Measurements from ENCODE around the gene AFMID. TPM values are rescaled to one million over a fixed set of nuclear protein-coding genes. Genes with fewer than 3 reads are reported as not detected.

The AFMID gene
- total and polyA plus RNA-seq, 2 donors (not counting 3 experiments of a cell fraction or from before 2014, with no cell fraction given): 33.5 to 42.9 TPM

DNA sequence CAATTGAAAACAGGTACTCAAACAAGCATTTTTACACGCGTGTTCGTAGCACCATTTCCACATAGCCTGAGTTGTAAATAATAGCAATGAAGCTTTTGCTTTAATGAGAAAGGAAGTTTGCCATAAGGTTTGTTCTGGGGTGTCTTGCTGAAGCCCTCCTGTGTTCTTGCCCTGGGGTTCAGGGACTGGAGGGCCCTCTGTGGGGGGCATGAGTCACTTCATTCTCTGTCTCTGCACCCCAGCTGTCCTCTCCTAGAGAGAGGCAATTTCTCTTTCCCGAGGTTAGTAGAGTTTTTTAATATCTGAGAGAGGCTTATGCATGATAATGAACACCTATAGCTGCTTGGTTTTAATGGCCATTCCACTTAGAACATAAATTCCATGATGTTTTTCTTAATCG is 9.6 kb downstream of the AFMID start:
- H3K9ac ChIP-seq (replicated peaks; ENCODE audit: extremely low read depth, insufficient read depth, low read length): no peak overlapping the region
- no peak for DNase-seq (ENCODE audit: low read depth, low spot score)
- H3K27ac ChIP-seq (ENCODE audit: insufficient read depth, low read depth, low read length): no peak overlapping the region
- no peaks in the 10 kb centered on the region for H3K9me1 ChIP-seq (replicated peaks; ENCODE audit: control insufficient read depth, extremely low read depth, insufficient read depth, low read length)
- no peaks in the 10 kb centered on the region for H3K27me3 ChIP-seq (ENCODE audit: control insufficient read depth in 2 of 2, insufficient read depth in 2 of 2, low read length in 2 of 2)
- no peak overlapping the region for H3K4me3 ChIP-seq (replicated peaks in 1 of 3; ENCODE audit: insufficient read depth in 1 of 3, low read depth in 1 of 3, low read length in 3 of 3)
- TF ChIP-seq POLR2AphosphoS5 (IDR thresholded peaks at IDR 0.05; ENCODE audit: insufficient read depth, low read depth, low read length) (no peak), JUN (IDR thresholded peaks at IDR 0.05; ENCODE audit: borderline replicate concordance, insufficient read depth, insufficient read length, low read depth) (no peak), EZH2 (IDR thresholded peaks at IDR 0.05; ENCODE audit: borderline replicate concordance, low read depth, low read length, severe bottlenecking) (no peak), FOS (IDR thresholded peaks at IDR 0.05; ENCODE audit: borderline replicate concordance, insufficient read depth, low read length) (no peak), MAX (IDR thresholded peaks at IDR 0.05; ENCODE audit: insufficient read depth, insufficient read length) (no peak), MYC (IDR thresholded peaks at IDR 0.05; ENCODE audit: low read depth, low read length) (no peak), POLR2A (IDR thresholded peaks at IDR 0.05; ENCODE audit: low read depth, low read length) (no peak), GATA2 (IDR thresholded peaks at IDR 0.05; ENCODE audit: insufficient read depth, insufficient read length, low read depth, low read length) (no peak)
- TF ChIP-seq, protein P1, sequence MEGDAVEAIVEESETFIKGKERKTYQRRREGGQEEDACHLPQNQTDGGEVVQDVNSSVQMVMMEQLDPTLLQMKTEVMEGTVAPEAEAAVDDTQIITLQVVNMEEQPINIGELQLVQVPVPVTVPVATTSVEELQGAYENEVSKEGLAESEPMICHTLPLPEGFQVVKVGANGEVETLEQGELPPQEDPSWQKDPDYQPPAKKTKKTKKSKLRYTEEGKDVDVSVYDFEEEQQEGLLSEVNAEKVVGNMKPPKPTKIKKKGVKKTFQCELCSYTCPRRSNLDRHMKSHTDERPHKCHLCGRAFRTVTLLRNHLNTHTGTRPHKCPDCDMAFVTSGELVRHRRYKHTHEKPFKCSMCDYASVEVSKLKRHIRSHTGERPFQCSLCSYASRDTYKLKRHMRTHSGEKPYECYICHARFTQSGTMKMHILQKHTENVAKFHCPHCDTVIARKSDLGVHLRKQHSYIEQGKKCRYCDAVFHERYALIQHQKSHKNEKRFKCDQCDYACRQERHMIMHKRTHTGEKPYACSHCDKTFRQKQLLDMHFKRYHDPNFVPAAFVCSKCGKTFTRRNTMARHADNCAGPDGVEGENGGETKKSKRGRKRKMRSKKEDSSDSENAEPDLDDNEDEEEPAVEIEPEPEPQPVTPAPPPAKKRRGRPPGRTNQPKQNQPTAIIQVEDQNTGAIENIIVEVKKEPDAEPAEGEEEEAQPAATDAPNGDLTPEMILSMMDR (IDR thresholded peaks at IDR 0.05; ENCODE audit: extremely low read depth in 1 of 2, insufficient read depth in 1 of 2, low read depth in 1 of 2, low read length in 2 of 2): no peak
- H3K4me1 ChIP-seq (ENCODE audit: control insufficient read depth, extremely low read depth, insufficient read depth, low read length): peaks cover 5% of the 10 kb centered on the region
- no peaks in the 10 kb centered on the region for H4K20me1 ChIP-seq (replicated peaks; ENCODE audit: control insufficient read depth, extremely low read depth, insufficient read depth, low read length)
- intact Hi-C loops (cut with micrococcal nuclease) (no loop called here), dilution Hi-C loops (cut with MboI; ENCODE audit: extremely low pct_ligation_motif_present, low sequenced_read_pairs) (no loop called here)
- no peak for FAIRE-seq
- ChIA-PET CTCF (interaction anchor here (1.6 kb wide), 1 partner anchor 10 kb away, joined by 6 read pairs; no protein-coding TSS in a partner anchor), POLR2A (no interaction called here)
- no peaks in the 10 kb centered on the region for H3K9me3 ChIP-seq (replicated peaks; ENCODE audit: control insufficient read depth, insufficient read depth, low read length)
- BruUV-seq (replicated peaks): no TSS peak
- peaks cover 0 to 12% of the 10 kb centered on the region in 2 experiments for H3K36me3 ChIP-seq (ENCODE audit: control insufficient read depth in 2 of 2, extremely low read depth in 1 of 2, insufficient read depth in 2 of 2, low read length in 2 of 2)
- no peaks in the 10 kb centered on the region for H3K79me2 ChIP-seq (ENCODE audit: control insufficient read depth, insufficient read depth, low read length)
- no peak overlapping the region for H3K4me2 ChIP-seq (ENCODE audit: insufficient read depth, low read length)
- H2AFZ ChIP-seq (ENCODE audit: low read depth, low read length): no peak overlapping the region
